ENCODE measurements around the gene SH3GLB2. TPM values are rescaled to one million over a fixed set of nuclear protein-coding genes. Genes with fewer than 3 reads are reported as not detected.
"Not testable (repeated sequence)": the region's sequence is repeated elsewhere in the genome, so short reads cannot be mapped to it uniquely, and the experiment has no call there.

Gene SH3GLB2
- polyA plus RNA-seq, 4 donors, result 102 to 144 (median 121) TPM

DNA sequence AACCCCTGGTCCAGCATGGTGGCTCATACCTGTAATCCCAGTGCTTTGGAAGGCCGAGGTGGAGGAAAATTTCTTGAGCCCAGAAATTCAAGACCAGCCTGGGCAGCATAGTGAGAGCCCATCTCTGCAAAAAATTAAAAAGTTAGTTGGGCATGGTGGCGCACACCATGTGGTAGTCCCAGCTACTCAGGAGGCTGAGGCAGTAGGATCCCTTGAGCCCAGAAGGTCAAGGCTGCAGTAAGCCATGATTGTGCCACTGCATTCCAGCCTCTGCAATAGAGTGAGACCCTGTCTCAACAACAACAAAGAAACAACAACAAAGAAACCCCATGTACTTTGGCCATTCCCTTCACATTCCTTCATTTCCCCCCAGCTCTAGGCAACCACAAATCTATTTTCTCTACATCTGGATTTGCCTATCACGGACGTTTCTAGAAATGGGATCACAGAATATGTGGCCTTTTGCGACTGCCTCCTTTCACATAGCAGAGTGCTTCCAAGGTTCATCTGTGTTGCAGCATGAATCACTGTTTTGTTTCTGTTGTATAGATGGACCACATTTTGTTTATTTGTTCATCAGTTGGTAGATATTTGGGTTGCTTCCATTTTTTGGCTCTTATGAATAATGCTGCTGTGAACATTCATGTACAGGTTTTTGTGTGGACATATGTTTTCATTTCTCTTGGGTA, 26.2 kb upstream of the SH3GLB2 start:
- no peak for DNase-seq (ENCODE audit: low read depth in 4 of 4, low spot score in 3 of 4)

DNA sequence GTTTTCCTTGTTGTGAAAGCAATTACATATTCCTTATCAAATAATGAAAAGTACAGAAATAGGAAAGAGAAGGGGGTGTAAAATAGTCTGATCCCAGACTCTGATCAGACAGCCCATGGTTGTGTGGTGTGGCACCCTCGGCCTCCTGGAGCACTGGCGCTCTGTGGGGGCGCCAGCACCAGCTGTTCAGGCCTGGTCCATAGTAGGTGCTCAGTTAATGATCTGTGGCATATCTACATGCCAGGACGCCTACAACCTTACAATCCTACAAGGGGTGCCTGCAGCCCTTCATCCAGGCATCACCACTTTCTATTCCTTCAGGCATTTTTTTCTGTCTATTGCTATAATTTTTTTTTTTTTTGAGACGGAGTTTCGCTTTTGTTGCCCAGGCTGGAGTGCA, 24.9 kb upstream of the SH3GLB2 start:
- no peak for DNase-seq (ENCODE audit: low read depth in 4 of 4, low spot score in 3 of 4)

DNA sequence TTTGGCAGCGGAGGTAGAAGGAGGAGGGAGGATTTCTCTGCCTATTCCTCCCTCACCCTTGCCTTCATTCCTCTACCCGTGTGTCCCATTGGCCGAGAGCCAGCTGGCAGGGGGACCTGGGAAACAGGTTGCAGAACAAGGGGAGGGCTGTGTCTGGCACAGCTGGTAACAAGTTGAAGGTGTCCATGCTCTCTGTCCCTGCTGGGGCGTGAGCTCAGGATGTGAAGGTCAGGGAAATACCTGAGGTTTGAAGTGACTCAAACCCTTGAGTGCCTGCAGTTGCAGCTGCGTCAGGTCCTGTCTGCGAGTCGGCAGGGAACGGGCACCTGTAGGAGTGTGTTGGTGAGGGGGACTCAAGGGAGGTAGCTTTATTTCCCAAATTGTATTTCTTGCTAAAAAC, 24.5 kb upstream of the SH3GLB2 start:
- no peak for DNase-seq (ENCODE audit: low read depth in 4 of 4, low spot score in 3 of 4)

DNA sequence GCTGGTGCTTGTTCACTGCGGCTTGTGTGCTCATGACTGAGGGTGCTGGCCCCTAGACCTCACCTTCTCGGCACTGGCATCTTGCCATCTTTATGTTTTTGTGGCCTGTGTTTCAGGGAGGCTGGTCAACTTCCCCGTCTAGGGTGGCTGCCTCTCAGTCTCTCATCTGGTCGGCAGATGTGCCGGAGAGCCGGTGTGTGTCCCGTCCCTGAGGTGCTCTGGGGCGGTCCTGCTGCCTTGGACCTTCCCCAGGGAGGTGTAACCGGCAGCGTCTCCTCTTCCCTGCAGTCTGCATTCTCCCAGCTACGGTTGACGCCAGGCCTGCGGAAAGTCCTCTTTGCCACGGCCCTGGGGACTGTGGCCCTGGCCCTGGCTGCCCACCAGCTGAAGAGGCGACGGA, 13.9 kb upstream of the SH3GLB2 start:
- DNase-seq (ENCODE audit: low read depth in 4 of 4, low spot score in 3 of 4), result no peak

DNA sequence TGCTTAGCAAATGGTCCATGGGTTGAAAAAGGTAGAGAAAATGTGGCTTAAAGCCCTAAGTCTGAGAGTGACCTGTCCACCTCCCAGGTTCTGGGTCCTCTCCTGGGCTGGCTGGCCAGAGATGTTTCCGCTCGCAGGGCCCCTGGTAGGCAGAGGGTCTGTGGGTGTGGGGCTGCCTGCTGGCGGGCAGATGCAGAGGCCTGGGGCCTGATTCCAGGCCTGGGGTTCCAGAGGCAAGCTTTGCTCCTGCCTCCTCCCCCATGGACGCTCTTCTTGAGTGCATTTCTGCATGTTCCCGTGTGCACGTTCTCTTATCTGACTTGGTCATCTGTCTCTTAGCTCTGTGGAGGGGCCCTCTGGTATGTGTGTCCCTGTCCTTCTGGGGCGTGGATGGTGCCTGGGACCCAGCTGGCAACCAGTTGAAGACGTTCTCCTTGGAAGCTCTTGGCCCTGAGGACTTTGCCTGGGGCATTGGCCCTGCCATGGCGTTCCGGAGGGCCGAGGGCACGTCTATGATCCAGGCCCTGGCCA, 12.0 kb upstream of the SH3GLB2 start:
- no peak for DNase-seq (ENCODE audit: low read depth in 4 of 4, low spot score in 3 of 4)

DNA sequence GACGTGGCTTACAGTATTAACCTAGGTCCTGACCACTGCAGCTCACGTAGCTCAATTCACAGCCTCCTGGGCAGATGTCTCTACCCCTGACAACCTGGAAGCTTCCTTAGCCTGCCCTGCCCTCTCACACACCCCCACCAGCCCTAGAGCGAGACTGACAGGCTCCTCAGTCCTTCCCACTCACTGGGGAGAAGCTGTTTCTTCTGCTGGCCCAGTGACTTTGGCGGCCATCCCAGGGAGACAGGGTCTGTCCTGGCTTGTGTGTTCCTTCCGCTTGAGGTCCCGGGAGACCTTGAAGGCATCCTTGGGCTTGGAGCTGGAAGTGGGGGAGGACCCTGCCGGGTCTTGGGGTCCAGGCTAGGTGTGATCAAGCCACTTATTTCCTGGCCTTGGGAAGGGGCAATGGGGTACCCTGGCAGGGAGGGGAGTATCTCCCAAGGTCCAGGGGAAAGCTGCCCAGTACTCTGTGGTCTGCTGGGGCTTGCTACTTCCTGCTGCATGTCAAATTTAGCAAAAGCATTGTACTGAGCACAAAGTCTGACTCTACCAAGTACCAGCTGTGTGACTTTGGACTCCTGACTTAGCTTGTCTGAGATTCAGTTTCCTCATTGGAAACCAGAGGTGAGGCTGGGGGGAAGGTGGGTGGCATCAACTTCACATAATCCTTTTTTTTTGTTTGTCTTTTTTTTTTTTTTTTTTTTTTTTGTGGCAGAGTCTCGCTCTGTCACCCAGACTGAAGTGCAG, 10.2 kb upstream of the SH3GLB2 start:
- DNase-seq (ENCODE audit: low read depth in 4 of 4, low spot score in 3 of 4), result no peak

DNA sequence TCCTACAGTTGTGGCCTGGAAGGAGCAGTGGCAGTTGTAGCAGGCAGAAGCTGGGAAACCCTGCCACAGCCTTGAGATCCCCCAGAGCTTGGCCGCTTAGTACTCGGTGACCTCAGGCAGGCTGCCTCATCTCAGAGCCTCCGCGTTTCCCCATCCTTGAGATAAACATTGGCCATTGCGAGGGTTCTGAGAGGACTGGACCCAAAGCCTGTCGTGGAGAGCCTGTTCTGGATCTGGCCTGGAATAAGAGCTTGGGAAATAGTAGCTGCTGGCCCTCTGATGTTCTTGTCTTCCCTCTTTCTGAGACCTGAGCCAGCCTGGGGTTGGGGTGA, 9.6 kb upstream of the SH3GLB2 start:
- no peak for DNase-seq (ENCODE audit: low read depth in 4 of 4, low spot score in 3 of 4)

DNA sequence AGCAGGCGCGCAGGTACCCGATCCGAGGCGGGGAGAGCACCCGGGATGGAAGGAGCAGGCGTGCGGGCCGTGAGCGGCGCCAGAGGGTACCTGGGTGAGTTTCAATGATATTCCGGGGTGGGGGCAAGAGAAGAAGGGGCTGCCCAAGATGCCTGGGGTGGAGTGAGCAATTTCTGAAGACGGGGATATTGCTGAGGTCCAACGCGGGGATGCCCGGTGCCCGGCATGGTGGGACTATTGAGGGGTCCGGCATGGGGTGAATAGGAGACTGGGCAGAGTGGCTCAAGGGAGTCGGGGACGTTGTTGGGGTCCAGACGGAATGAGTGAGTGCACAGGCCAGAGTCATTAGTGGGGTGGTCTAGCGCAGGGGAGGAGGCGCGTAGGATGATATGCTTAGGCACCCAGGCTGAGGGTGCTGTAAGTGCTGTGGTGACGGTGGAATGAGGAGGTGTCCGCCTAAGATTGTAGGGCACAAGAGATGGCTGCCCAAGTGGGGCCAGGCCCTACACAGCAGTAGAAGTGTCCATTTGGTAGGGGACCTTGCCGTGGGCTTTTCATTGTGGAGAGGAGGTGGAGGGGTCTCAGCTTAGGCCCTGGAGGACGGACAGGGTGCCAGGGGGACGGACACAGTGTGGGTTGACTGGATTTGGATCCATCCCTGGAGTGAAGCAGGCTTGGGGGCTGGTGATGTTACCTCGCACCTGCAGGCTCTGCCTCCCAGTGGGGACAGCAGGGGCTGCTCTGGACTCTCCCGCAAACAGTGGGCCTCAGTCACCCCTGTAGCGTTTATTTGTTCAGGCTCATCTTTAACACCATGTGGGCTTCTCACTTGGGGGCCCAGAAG, 9.0 kb upstream of the SH3GLB2 start:
- DNase-seq (ENCODE audit: low read depth in 4 of 4, low spot score in 3 of 4), result no peak

DNA sequence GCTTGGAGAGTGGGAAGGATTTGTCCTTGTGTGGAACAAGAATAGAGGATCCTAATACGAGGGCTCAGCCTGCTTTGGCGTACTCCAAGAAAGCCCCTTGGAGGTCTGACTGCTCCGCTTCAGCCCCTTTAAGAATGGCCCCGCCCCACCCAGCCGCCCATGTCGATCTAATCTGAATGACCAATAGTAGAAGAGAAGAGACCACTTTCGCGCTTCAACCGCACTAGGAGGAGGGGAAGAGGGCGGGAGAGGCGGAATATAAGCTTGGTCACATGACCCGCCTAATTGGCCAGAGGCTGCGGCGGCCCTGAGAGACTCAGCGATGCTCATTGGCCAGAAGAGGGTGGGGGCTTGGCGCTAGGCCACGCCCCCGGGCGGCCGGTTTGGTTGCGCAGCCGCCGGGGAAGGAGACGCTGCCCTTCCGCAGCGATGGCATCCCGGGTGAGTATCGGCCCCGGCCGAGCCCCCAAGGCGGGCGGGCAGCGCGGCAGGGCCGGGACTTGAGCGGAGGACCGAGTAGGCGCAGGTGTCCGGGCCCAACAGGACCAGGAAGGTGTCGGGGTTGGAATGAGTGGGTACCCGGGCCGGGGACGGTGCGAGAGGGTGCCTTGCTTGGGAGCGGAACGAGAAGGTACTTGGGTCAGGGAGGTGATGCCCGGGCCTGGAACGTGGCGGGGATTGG, 8.3 kb upstream of the SH3GLB2 start, which contains the start of gene MIGA2:
Gene MIGA2, plus strand, starts transcription at position 386 of the 682 bp plus-strand sequence. CDS start 3,969 bp downstream, outside the sequence.
- peak; percentile 92 to 98 (median 96) for DNase-seq (ENCODE audit: low read depth in 4 of 4, low spot score in 3 of 4)

DNA sequence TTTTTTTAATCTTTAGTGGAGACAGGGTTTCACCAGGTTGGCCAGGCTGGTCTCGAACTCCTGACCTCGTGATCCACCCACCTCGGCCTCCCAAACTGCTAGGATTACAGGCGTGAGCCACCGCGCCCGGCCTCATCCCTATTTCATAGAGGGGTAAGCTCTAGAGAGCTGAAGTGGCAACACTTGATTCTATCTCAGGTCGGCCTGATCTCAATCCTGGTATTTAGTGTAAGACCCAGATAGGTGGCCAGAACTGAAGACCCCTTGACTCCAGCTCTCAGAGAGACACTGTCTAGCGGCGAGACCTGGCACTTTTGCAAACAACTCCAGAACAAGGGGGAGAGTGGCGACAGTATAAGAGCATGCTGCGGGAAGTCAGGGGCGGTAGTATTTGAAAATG, 7.7 kb upstream of the SH3GLB2 start:
- DNase-seq (ENCODE audit: low read depth in 4 of 4, low spot score in 3 of 4), result not testable (repeated sequence)

DNA sequence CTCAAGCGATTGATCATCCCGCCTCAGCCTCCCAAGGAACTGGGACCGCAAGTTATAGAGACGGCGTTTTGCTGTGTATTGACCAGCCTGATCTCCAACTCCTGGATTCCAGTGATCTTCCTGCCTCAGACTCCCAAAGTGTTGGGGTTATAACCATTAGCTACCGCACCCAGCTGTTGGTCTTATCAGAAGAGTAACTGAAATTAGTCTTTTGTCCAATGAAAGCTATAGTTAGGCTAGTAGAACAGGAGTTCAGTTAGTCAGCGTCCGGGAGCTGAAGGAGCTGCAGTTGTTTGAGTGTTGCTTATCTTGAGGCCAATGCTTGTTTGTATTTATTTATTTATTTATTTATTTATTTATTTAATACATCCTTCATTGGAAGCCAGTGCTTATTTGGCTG, 5.1 kb upstream of the SH3GLB2 start:
- no peak for DNase-seq (ENCODE audit: low read depth in 4 of 4, low spot score in 3 of 4)

DNA sequence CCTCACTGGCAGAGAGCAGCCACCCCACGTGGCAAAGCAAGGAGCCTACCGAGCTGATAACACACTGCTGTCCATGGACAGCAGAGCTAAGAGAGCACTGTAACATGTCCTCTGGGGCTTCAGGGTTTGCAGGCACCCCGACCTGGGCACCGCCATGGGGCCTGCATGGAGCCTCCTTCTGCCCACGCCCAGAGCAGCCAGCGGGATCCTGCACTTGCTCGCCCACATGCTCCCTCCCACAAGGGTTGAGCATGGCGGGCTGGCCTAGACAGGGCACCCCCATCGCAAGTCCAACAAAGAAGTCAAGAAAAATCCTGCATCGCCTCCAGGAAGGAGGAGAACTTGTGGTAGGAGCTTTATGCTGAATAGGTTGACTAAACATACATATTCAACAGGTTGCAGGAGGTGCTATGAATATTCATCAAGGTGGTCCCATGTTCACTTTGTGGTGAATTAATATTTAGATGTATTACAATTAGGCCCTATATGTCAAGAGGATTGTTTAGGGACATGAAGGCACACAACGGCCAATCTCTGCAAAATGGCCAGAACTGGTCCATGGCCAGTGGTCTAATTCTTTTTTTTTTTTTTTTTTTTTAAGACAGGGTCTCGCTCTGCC, 4.5 kb upstream of the SH3GLB2 start:
- no peak for DNase-seq (ENCODE audit: low read depth in 4 of 4, low spot score in 3 of 4)

DNA sequence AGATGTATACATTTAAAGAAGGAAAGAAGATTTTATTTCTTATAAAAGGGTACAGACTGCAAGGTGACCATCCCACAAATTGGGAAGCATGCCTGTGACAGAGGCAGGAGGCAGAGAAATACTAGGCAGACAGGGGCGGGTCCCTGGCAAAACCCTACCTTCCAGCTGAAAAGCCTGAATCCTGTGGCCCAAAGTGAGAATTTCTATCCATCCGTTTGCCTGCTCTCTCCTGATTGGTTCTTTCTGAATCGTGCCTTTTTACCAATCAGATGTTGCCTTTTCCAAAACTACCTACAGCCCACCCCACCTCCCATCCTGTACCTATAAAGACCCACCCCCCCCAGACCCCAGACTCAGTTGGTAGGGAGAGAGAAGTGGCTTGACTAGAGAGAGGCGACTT, 3.4 kb upstream of the SH3GLB2 start:
- DNase-seq (ENCODE audit: low read depth in 4 of 4, low spot score in 3 of 4), result no peak

DNA sequence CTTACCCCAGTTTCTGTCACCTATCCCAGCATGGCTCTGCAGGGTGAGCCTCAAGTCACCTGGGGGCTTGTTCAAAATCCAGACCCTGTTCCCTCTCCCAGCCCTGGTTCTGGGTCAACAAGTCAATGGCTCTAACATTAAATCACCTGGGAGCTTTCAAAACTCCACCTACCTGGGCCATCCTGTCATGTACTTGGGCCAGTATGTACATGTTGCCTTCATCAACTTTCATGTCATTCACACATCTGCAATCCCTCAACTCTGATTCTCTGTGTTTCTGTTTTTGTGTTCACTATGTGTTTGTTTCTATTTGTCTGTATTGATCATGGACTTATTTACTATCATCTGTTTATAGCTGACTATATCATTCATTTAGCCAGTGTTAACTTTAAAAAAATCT, 2.1 kb upstream of the SH3GLB2 start:
- no peak for DNase-seq (ENCODE audit: low read depth in 4 of 4, low spot score in 3 of 4)

DNA sequence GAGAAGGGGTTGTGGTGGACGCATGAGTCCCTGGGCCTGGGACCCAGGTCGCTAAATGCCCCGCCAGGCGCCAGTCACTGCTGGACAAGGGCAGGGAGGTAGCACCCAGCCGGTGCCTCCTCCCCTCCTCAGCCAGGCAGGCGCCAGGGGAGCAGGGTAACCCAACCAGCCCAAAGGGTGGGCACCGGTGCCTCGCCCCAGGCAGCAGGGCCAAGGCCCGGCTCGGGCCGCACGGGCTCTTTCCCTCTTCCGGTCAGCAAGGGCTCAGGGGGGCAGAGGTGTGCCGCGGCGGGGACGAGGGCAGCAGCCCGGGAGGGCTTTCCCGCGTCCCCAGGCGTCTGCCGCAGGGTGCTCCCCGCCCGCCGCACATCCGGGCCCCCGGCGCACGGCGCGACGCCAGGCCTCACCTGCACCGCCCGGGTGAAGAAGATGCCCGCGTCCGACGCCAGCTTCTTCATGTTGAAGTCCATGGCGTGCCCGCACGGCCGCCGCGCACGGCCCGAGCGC, 393 bp downstream of the SH3GLB2 start:
- no peak for DNase-seq (ENCODE audit: low read depth in 4 of 4, low spot score in 3 of 4)

DNA sequence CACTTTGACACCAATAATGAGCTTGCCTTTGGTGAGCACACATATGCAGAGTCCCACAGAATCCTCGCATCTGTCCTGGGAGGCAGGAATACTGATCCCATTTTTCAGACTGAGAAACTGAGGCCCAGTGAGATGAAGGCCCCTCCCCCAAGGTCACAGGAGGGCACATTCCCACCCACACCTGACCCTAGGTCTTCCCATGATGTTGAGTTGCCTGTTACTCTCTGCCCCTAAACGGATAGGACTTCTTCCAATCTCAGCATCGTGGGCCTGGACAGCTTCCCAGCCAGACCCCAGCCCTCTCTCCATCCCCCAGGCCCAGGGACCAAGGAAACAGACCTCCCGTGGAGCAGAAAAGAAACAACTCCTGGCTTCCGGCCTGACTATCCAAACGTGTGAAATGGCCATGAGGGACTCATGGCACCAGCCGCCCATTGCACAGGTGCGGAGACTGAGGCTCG, 877 bp downstream of the SH3GLB2 start:
- DNase-seq (ENCODE audit: low read depth in 4 of 4, low spot score in 3 of 4), result no peak

DNA sequence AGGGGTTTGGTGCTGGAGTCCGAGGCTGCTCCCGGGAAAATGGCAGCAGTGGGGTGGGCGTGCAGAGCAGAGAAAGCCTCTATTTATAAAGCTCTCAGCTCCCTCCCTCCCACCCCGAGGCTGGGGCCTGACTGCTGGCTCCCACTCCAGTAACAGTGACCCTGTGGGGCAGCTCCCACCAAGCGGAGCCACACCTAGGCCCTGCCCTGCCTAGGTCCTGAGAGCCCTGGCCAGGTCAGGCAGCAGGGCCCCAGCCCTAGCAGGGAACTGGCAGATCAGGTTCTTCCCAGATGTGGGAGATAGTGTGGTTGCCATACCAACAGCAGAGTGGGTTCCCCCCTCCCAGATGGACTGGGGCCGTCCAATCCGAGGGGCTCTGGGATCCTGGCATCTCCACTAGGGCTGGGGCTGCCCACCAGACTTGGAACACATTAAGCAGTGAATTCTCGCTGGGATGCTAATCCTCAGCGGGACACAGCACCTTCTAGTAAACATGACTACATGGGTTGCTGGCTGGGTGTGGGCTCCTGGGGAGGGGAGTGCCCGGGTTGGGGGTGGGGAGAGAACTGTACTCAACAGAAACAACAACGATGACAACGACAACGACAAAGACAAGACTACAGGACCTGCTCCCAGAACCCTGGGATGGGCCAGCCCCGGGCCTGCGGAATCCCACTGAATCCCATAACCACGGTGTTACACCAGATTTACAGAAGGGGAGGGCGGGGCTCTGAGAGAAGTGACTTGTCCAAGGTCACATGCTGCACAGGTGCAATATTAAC, 1.5 kb downstream of the SH3GLB2 start:
- peak in 3 of 4 donors; percentile 51 to 59 (median 55) for DNase-seq (ENCODE audit: low read depth in 4 of 4, low spot score in 3 of 4)

DNA sequence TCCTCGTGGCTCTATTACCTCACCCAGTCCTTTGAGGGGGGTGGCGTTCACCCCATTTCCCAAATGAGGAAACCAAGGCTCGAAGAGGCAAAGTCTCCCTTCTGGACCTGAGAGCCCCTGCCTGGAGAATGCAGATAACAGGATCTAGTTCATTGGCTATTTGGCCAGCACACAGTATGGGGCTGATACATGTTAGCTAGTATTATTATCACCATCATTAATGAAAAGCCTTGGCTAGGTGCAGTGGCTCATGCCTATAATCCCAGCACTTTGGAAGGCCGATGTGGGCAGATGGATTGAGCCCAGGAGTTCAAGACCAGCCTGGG, 4.3 kb downstream of the SH3GLB2 start:
- DNase-seq (ENCODE audit: low read depth in 4 of 4, low spot score in 3 of 4), result no peak
